Measurements from ENCODE around the gene MREG.
"Not testable (repeated sequence)": the region's sequence is repeated elsewhere in the genome, so short reads cannot be mapped to it uniquely, and the experiment has no call there.

Gene MREG

DNA sequence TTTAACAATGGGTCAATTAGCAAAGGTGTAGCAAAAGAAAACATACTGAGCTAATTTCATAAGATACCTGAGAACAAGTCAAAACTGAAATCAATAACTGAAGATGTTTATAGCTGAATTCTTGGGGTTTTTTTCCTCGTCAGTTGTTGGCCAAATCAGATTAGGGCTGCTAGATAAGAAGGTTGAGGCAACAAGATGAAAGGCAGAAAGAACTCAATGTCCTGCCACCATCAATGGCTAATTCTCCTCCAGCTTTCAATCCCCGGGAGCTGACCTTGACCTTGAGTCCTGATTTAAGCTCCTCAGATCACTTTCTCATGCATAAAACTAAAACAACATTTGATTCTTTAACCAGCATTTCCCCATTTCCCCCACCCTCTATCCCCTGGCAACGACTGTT, 61.8 kb downstream of the MREG start:
- no peak for DNase-seq

DNA sequence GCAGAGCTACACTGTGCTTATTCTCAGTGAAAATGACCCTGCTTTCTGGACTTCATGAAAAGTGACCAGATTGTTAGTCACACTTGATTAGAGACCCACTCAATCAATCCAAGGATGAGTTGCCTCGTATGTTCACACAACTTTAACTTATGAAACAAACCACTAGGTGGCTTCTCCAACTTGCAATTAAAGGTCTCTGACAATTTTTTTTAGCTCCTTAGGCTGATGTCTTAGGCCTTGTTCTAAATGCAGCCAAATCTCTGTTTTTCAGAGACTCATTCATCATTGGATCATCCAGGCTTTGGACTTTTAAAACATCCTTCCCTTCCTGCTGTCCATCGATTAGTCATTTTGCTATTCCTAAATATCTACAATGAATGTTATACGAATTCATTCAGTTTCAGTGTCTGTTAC, 63.4 kb downstream of the MREG start:
- DNase-seq = peak; percentile 6

DNA sequence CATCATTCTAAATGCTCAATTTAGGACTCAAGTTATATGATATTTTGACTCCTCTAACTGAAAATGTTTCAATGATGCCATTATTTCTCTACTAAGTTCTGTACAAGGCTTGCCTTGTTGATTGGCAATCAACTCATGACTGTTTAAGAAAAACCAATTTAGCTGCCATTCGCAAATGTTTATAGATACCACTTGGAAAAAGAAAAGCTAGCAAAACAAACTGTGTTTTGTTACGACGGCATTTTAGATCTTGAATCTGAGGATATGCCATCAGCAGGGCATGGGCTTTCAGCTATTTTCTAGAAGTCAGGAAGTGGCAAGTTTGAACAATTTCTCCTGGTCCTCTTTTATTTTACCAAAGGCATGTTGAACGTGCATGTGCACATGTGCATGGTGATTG, 65.3 kb downstream of the MREG start:
- no peak for DNase-seq

GRCh38 chr2:215946586-215946985, 66.8 kb downstream of the MREG start:
- DNase-seq = no peak

GRCh38 chr2:215942194-215942593, 71.2 kb downstream of the MREG start:
- DNase-seq = no peak

- DNase-seq = no peak
Observed at GRCh38 chr2:215941726-215942125, 71.6 kb downstream of the MREG start.

- DNase-seq = no peak
Observed at GRCh38 chr2:215940645-215941184, 72.6 kb downstream of the MREG start.

- DNase-seq = no peak
Observed at GRCh38 chr2:215937190-215937589, 76.2 kb downstream of the MREG start.

DNA sequence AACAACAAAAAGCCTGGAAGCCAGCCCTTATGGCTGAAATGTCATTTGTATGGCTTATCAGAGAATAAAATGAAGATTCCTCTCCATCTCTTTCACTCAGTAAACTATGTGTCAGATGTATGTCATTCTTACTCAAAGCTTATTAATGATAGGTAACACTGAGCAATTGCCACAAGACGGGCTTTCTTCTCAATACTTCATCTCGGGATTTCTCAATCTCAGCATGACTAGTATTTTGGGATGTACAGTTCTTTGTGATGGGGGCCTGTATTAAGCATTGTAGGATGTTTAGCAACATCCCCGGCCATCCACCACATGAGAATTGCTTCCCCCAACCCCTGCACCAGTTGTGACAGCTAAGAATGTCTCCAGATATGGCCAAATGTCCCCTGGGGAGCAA, 80.2 kb downstream of the MREG start:
- DNase-seq = no peak

DNA sequence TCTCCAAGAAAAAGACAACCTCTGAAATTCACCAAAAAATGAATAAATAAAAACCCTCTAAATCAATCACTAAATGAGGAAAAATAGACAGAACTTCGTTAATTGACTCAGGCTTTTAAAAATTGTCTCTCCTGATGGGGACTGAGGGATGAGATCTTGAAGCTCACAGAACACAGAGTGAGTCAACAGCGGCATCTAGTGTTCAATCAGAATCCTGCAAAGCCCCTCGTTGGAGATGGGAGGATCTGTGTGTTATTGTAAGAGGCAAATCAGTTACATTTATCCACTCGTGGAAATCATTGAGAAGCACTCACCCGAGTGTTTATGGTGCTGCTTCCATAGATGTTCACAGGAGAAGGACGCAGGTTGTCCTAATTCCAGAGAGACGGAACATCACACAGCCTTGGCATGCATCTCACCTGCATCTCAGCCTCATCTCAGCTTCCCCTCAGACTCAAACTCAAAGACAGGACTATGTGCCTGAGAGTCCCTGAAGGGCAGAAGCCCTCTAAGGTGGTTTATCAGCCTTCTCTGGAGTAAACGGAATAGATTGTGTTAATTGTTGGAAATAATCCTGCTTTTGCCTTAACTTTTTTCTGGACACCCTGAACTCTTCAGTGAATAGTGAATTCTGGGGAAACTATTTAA, 82.0 kb downstream of the MREG start:
- DNase-seq = peak; percentile 79

- DNase-seq = no peak
Observed at GRCh38 chr2:215930505-215931253, 82.7 kb downstream of the MREG start.

- DNase-seq = no peak
Observed at GRCh38 chr2:215929602-215930335, 83.6 kb downstream of the MREG start.

DNA sequence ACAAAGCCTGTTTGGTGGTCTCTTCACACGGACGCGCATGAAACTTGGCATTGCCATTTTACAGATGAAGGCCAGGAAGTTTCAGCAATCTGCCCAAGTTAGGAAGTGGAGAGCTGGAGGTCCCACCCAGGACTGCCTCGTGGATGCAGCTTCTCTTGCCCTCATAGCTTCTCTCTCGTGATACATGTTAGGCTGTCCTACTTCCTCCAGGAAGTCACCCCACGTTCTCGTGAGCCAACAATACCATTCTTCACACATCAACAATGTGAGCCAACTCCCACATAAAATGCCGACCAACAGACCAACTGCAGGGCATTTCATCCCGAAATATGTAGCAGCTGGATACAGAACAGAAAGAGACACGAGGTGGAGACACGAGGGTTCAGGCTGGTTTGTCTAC, 85.3 kb downstream of the MREG start:
- DNase-seq = no peak

DNA sequence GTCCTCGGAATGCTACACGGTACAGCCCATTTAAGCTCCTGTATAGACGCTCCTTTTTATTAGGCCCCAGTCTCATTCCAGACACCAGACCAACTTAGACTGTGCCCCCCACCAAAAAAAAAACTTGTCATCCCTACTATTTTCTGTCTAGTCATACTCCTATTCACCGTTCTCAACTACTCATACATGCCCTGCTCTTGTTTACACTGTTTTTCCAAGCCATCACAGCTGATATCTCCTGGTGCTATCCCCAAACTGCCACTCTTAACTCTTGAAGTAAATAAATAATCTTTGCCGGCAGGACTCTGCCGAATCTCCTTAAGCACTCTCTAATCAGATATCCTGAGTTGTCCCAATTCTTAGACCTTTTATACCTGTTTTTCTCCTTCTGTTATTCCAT, 86.4 kb downstream of the MREG start:
- DNase-seq = not testable (repeated sequence)

DNA sequence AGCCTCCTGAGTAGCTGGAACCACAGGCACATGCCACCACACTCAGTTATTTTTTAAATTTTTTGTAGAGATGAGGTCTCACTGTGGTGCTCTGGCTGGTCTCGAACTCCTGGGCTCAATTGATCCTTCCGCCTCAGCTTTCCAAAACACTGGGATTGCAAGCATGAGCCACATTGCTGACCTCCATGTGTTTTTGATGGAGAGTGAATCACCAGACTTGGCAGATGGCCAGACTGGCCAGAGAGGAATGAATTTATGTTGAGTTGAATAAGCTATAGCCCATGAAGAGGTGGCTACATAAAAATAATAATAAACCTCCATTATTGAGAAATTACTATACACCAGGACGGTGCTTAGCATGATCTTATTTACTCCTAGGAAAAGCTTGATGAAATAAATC, 91.5 kb downstream of the MREG start:
- no peak for DNase-seq

DNA sequence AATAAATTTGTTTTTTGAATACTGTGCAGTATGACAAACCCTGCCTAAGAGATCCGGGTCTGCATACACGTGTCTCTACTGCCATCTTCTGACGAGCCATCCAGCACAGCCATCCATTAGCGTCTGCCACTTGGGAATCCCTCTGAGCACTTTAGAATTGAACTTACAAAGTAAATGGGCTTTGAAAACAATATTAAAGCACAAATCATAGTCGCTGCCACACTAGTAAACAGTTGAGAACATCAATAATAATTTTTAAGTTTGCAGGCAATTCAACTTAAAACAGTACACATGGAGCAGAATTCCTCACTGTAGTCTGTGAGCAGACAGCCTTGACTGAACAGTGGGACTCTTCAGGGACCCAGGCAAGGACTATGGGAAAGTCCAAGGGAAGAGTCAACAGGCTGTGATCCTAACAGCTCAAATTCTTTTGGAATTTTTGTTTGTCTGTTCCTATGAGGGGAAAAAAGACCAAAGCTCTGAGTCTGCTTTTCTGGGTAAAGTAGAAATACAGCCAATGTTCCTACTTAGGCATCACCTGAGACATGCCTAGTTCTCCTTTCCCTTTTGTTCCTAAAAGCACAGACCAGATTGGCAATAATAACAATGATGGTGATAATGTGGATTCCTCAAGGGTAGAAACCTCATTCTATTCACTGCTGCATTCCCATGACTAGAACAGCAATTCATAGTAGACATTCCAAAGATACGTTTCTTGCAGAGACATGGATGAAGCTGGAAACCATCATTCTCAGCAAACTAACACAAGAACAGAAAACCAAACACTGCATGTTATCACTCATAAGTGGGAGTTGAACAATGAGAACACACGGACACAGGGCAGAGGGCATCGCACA, 92.9 kb downstream of the MREG start:
- DNase-seq = peak; percentile 58

- DNase-seq = no peak
Observed at GRCh38 chr2:215919624-215920243, 93.6 kb downstream of the MREG start.

DNA sequence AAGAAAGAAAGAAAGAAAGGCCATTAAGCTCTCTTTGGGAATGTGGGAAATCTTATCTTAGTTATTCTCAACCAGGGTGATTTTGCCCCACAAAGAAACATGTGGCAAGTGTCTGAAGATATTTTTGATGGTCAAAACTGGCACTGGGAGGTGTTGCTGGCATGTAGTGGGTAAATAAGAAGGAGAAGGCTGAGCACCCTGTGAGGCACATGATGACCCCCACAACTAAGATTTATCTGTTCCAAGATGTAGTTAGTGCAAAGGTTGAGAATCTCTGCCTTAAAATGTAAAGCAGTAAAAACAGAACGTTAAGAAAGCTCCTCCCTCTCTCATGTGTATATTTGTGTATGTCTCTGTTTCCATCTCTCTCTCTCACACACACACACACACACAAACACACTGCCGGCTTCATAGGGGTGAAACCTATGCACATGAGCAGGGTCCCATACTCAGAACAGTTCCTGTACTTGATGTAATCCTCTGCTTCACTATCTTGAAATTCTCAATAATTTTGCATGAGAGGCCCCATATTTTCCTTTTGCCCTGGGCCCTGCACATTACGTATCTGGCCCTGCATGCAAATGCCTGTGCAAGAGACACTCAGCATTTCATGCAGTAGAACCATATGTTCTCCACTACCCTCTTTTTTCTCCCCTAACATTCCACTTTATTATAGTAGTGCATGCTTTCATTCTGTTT, 94.3 kb downstream of the MREG start:
- DNase-seq = no peak

GRCh38 chr2:215917953-215918620, 95.3 kb downstream of the MREG start:
- DNase-seq = peak; percentile 47

DNA sequence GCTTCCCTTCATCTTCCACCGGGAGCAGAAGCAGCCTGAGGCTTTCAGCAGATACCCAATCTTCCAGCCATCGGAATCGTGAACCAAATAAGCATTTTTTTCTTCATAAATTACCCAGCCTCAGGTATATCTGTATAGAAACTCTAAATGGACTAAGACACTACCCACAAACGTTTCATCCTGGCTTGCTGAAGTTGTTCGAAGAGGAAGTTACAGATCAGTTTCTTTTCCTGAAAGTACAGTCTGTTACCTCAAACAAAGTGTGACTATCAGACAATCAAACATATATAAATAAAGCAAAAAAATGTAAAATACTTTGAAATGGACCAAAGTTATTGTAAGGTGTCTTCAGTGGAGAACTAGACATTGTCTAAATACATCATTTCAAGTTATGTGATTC, 97.9 kb downstream of the MREG start:
- DNase-seq = no peak

- no peak for DNase-seq
Observed at GRCh38 chr2:215914777-215915165, 98.6 kb downstream of the MREG start.
